Activated naive CD4-positive, alpha-beta T cell treated with anti-CD3 and anti-CD28 coated beads, Interleukin-2, amount 50 U/mL, for 72 hours (primary cell): ENCODE data around the gene ADGRF5. TPM values are rescaled to one million over a fixed set of nuclear protein-coding genes. Genes with fewer than 3 reads are reported as not detected.
"Not testable (repeated sequence)": the region's sequence is repeated elsewhere in the genome, so short reads cannot be mapped to it uniquely, and the experiment has no call there.

ENCODE experiments used
- ATAC-seq, 2 donors: fragments of 150-1000 bp; cut with Tn5 transposase; 2 replicates each; pipeline ENCODE4 v1.10.0; 2021; ENCODE audit warnings: mild to moderate bottlenecking in 2 of 2, moderate library complexity in 2 of 2
- DNase-seq, 2 donors: peaks; one replicate each; pipeline ENCODE4 v3.0.0; 2021 to 2022; ENCODE audit warnings: low spot score in 2 of 2
- H3K27ac Mint-ChIP-seq, 2 donors: one replicate each; pipeline ENCODE4 v1.8.0; 2022; ENCODE audit warnings: mild to moderate bottlenecking in 2 of 2, mixed read lengths in 2 of 2
- H3K36me3 Mint-ChIP-seq, 2 donors: one replicate each; pipeline ENCODE4 v1.8.0; 2022; ENCODE audit warnings: mixed read lengths in 2 of 2
- H3K9me3 Mint-ChIP-seq, 2 donors: one replicate each; pipeline ENCODE4 v1.8.0; 2022; ENCODE audit warnings: mixed read lengths in 2 of 2
- total RNA-seq, 2 donors: library from RNA; stranded (reverse); gene quantifications; one replicate each; pipeline ENCODE4 v1.2.3, GENCODE V29; 2022

ADGRF5 gene
- total RNA-seq, 2 donors from 2014 or later: not detected

- ATAC-seq: no peak
- Mint-ChIP-seq H3K36me3 (no peaks in the 10 kb centered on the region), H3K27ac (no peak overlapping the region), H3K9me3 (no peaks in the 10 kb centered on the region)
- DNase-seq: no peak
These were observed 59.4 kb downstream of the ADGRF5 start for GRCh38 chr6:46862381-46862780.

DNA sequence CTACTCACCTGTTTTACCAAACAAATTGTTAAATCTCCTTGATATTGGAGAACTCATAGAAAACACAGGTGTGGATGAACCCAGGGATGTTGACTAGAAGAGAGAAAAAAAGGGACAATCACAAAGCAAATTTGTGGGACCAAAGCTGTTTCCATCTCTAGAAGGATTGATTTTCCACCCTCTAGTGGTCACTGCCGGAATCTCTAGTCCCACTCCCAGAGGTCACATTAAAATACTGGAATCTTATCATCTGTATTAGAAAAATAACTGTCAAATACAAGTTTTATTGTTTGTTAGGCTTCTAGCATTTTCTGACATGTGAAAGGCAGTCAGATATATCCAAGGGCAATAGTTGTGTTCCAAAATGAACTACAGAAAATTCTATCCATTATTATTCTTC is 65.8 kb downstream of the ADGRF5 start:
- DNase-seq: peak in 1 of 2 donors; percentile 30
- not testable (repeated sequence) for H3K27ac Mint-ChIP-seq, H3K9me3 Mint-ChIP-seq, ATAC-seq, H3K36me3 Mint-ChIP-seq

DNA sequence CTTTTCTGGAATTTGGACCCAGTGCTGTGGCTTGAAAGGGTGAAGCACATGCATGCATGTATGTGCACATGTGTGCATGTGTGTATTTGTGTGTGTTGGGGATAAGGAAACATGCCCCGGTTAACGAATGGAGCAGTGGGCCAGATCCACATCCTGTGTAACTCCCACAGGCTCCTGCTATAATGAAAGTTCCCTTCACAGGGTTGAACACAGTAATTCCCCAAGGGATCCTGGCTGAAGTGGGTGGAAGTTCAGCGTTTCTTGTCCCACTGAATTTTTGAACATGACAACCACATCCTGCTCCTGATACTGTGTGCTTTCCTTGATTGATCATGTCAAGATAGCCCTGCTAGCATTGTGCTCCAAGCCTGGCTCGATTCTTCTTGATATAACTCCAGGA is 70.2 kb downstream of the ADGRF5 start:
- not testable (repeated sequence) for H3K9me3 Mint-ChIP-seq, H3K36me3 Mint-ChIP-seq, DNase-seq, H3K27ac Mint-ChIP-seq, ATAC-seq

DNA sequence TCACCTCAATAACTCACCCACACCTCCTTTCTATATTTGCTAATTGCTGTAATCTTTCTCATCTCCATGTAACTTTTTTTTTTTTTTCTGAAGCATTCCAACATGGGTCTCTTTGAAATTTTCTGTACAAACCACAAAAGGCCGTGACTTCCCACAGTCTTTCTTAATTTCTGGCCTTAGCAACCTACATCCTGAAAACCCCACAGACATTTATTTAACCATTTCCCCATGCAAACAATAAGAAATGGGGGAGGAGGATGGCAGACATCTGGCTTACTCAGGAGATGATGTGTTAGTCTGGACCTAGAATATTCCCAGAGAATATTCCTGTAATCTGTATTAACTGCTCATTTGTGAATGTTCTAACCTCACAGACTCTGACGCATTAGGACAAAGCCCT is 70.9 kb downstream of the ADGRF5 start:
- H3K36me3 Mint-ChIP-seq: no peaks in the 10 kb centered on the region
- ATAC-seq (no peak), DNase-seq (no peak)
- no peaks in the 10 kb centered on the region for H3K9me3 Mint-ChIP-seq
- no peak overlapping the region for H3K27ac Mint-ChIP-seq

DNA sequence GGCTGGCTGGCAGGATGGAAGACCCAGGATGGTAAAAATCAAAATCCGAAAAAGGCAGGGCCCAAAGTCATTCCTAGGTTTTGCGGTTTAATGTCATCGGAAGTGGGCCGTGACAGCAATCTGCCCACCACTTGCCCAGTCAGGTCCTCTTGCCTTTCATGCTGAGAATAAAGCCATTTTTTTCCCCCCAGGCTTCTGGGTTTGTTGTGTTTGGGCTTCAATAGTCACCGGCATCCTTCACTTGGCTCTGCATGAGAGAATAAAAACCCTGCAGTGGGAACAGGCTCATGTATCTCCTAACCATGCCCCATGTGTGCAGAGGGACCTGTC is 72.4 kb downstream of the ADGRF5 start:
- ATAC-seq (no peak), DNase-seq (no peak)
- Mint-ChIP-seq H3K9me3 (no peaks in the 10 kb centered on the region), H3K27ac (no peak overlapping the region), H3K36me3 (no peaks in the 10 kb centered on the region)

DNA sequence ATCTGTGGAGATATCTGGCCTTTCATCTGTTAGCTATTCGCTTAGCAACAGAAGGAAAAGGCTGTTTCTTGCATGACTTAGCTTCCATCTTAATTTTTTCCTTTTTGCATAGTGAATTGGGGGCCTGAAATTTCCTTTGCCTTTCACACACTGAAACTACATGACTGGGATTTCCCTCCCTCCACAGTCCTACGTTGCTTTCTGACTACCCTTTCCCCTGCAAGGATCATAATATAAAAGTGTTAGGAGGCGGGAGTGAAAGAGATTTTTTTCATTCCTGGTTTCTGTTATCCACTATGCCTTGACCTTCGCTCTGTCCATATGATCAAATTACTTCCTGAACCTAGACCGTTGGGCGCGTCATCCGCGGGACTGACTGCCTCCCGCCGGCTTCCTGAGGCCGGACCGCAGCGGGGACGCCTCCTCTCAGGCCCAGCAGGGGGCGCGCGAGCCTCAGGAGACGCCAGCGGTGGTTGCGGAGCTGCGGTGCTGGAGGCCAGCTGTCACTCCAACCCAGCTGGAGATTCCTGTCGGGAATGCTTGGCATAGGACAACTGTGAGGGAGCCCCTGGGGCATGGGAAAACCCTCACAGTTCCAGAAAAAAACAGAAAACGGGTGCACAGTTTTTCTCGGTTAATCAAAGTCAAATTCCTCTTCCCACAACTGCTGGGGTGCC is 72.9 kb downstream of the ADGRF5 start:
- DNase-seq: peak; percentile 71 to 83
- Mint-ChIP-seq H3K9me3 (no peaks in the 10 kb centered on the region), H3K36me3 (no peaks in the 10 kb centered on the region), H3K27ac (no peak overlapping the region)
- peak; percentile 84 to 86 for ATAC-seq

DNA sequence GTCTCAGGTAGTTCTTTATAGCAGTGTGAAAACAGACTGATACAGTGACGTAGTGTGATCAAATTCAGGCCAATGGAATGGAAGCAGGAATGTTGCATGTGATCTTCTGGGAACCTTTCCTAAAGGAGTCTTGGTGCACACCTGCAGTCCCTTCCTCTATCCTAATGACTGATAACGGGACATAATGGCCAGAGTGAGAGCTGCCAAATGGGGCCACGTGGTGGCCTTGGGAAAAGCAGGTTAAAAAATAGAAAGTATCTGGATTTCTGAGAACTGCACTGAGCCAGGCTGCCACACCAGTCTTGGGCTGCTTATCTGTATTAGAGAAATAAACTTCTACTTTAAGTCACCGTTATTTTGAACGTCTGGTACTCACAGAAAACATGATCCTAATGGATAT is 76.6 kb downstream of the ADGRF5 start:
- no peak for ATAC-seq
- DNase-seq: no peak

DNA sequence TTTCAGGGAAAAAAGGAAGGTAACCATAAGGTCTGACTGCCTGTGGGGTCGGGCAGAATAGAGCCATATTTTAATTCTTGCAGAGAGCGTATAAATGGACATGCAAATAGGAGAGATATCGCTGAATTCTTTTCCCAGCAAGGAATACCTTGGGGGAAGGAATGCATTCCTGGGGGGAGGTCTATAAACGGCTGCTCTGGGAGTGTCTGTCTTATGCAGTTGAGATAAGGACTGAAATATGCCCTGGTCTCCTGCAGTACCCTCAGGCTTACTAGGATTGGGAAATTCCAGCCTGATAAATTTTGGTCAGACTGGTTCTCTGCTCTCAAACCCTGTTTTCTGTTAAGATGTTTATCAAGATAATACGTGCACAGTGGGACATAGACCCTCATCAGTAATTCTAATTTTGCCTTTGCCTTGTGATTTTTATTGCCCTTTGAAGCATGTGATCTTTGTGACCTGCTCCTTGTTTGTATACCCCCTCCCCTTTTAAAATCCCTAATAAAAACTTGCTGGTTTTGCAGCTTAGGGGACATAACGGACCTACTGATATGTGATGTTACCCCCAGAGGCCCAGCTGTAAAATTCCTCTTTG is 79.4 kb downstream of the ADGRF5 start:
- not testable (repeated sequence) for DNase-seq, H3K27ac Mint-ChIP-seq, H3K9me3 Mint-ChIP-seq, ATAC-seq
- peaks cover 0 to 13% of the 10 kb centered on the region in 2 donors for H3K36me3 Mint-ChIP-seq

More for the DNA sequence above, 76.6 kb downstream of the ADGRF5 start:
- Mint-ChIP-seq H3K27ac (no peak overlapping the region), H3K36me3 (peaks cover 0 to 13% of the 10 kb centered on the region in 2 donors), H3K9me3 (peaks cover 8 to 9% of the 10 kb centered on the region in 2 donors)

GRCh38 chr6:46838033-46838432 is 83.7 kb downstream of the ADGRF5 start:
- no peak for DNase-seq
- no peak for ATAC-seq
- Mint-ChIP-seq H3K36me3 (peaks cover 0 to 11% of the 10 kb centered on the region in 2 donors), H3K27ac (no peak overlapping the region), H3K9me3 (peaks cover 6 to 7% of the 10 kb centered on the region in 2 donors)

- ATAC-seq, H3K27ac Mint-ChIP-seq, DNase-seq, H3K9me3 Mint-ChIP-seq, H3K36me3 Mint-ChIP-seq: not testable (repeated sequence)
These were observed 86.7 kb downstream of the ADGRF5 start for GRCh38 chr6:46834991-46835390.

DNA sequence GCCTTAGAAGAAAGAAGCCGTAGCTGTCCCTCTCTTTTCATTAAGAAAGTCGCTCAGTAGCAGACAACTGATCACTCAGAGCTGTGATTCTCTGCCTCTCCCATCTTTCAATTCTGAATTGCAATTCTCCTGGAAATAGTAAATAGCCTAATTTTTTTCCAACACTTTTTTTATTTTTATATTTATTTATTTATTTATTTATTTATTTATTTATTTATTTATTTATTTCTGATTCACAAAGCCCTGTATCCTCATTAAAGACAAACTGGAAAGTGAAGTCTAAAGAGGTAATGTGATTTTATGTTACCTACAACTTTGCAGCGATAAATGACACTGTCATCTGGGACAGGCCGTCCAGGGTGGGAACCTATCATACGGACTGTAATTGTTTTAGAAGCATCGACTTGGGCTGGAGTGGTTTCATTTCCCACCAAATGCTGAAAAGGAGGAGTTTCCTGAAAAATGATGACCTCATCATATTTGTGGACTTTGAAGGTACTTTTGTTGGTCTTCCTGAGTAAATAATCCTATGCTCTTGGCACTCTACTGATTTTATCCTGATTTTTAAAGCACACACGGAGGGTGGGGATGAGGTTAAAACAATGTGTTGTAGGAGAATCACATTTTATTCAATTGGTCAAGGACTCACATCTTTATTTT is 87.4 kb downstream of the ADGRF5 start:
- H3K36me3 Mint-ChIP-seq, ATAC-seq, DNase-seq, H3K27ac Mint-ChIP-seq, H3K9me3 Mint-ChIP-seq: not testable (repeated sequence)

GRCh38 chr6:46832816-46833215 is 88.9 kb downstream of the ADGRF5 start:
- no peaks in the 10 kb centered on the region for H3K36me3 Mint-ChIP-seq
- no peaks in the 10 kb centered on the region for H3K9me3 Mint-ChIP-seq
- DNase-seq (no peak), ATAC-seq (no peak)
- H3K27ac Mint-ChIP-seq: no peak overlapping the region

GRCh38 chr6:46828939-46829338 is 92.8 kb downstream of the ADGRF5 start:
- ATAC-seq (no peak), DNase-seq (no peak)
- H3K27ac Mint-ChIP-seq: no peak overlapping the region
- H3K36me3 Mint-ChIP-seq: no peaks in the 10 kb centered on the region
- no peaks in the 10 kb centered on the region for H3K9me3 Mint-ChIP-seq

- Mint-ChIP-seq H3K9me3 (no peaks in the 10 kb centered on the region), H3K36me3 (no peaks in the 10 kb centered on the region), H3K27ac (no peak overlapping the region)
- DNase-seq (no peak), ATAC-seq (no peak)
These were observed 100.3 kb downstream of the ADGRF5 start for GRCh38 chr6:46821458-46821881.

DNA sequence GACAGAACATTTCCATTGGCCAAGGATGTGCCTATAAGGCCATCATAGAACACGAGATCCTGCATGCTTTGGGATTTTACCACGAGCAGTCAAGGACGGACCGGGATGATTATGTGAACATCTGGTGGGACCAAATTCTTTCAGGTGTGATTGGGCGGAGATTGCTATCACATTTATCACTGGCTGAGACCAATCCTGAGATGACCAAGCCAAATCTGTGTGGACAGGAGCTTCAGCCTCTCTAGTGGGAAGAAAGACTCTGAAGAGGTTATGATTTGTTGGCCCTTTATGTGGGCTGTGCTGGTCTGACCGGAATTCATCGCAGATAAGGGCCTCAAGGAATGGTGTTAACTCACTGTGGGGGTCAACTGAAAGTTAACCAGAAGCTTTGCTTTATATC is 102.2 kb downstream of the ADGRF5 start:
- H3K27ac Mint-ChIP-seq: no peak overlapping the region
- DNase-seq (no peak), ATAC-seq (no peak)
- H3K9me3 Mint-ChIP-seq: peaks cover 0 to 3% of the 10 kb centered on the region in 2 donors
- H3K36me3 Mint-ChIP-seq: peaks cover 3 to 4% of the 10 kb centered on the region in 2 donors

DNA sequence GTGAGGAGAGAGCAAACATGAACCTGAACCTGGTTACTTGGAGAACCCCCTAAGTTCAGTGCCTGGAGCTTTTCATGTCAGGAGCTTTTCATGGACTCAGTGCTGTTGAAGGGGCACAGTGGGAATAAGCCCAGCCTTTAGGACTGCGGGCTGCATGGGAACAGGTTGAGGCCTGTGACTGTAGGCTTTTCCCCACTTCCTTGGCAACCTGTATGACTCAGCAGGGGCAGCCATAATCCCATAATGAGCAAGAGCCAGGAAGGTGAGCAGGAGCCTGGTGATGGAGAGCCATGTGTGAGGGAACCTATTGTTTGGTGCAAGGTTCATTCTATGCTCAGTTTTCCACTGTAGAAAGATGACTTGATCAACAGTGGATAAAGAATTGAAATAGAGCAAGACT is 105.1 kb downstream of the ADGRF5 start:
- DNase-seq (no peak), ATAC-seq (no peak)
- Mint-ChIP-seq H3K27ac (no peak overlapping the region), H3K36me3 (peaks cover 9 to 11% of the 10 kb centered on the region in 2 donors), H3K9me3 (peaks cover 0 to 13% of the 10 kb centered on the region in 2 donors)

DNA sequence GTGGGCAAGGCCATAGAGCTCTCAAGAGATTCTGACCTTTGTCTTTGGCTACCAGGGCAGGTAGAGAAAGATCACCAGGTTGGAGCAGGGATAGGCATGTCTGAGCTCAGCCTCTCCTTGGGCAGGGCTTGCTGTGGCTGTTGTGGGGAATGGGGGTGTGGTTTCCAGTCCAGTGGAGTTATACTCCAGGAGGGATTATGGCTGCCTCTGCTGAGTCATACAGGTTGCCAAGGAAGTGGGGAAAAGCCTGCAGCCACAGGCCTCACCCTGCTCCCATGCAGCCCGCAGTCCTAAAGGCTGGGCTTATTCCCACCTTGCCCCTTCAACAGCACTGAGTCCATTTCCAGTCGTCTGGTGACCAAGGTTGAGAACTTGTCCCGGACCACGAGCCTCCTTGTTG is 106.6 kb downstream of the ADGRF5 start:
- Mint-ChIP-seq H3K36me3 (peaks cover 9 to 11% of the 10 kb centered on the region in 2 donors), H3K9me3 (peaks cover 0 to 13% of the 10 kb centered on the region in 2 donors), H3K27ac (no peak overlapping the region)
- DNase-seq (no peak), ATAC-seq (no peak)

GRCh38 chr6:46808806-46809205 is 112.9 kb downstream of the ADGRF5 start:
- no peak for ATAC-seq
- Mint-ChIP-seq H3K9me3 (peaks cover 0 to 7% of the 10 kb centered on the region in 2 donors), H3K36me3 (peaks cover 0 to under 1% of the 10 kb centered on the region in 2 donors), H3K27ac (no peak overlapping the region)
- no peak for DNase-seq
